Measurements from ENCODE around the gene SLC26A1.
"Not testable (repeated sequence)": the region's sequence is repeated elsewhere in the genome, so short reads cannot be mapped to it uniquely, and the experiment has no call there.

Gene SLC26A1

GRCh38 chr4:985123-985830 is 7.9 kb downstream of the SLC26A1 start:
- DNase-seq (ENCODE audit: low read depth in 1 of 2, low spot score in 1 of 2), result peak; percentile 52 to 72

GRCh38 chr4:984336-985054 is 8.7 kb downstream of the SLC26A1 start:
- DNase-seq (ENCODE audit: low read depth in 1 of 2, low spot score in 1 of 2), result no peak

- DNase-seq (ENCODE audit: low read depth in 1 of 2, low spot score in 1 of 2), result no peak
Measured at GRCh38 chr4:982814-983213, 10.4 kb downstream of the SLC26A1 start.

GRCh38 chr4:982291-982690 is 10.9 kb downstream of the SLC26A1 start:
- no peak for DNase-seq (ENCODE audit: low read depth in 1 of 2, low spot score in 1 of 2)

- DNase-seq (ENCODE audit: low read depth in 1 of 2, low spot score in 1 of 2), result no peak
Measured at GRCh38 chr4:978957-979701, 14.1 kb downstream of the SLC26A1 start.

GRCh38 chr4:976016-976415 is 17.2 kb downstream of the SLC26A1 start:
- DNase-seq (ENCODE audit: low read depth in 1 of 2, low spot score in 1 of 2), result not testable (repeated sequence)

- DNase-seq (ENCODE audit: low read depth in 1 of 2, low spot score in 1 of 2), result no peak
Measured at GRCh38 chr4:974668-975067, 18.5 kb downstream of the SLC26A1 start.

- peak; percentile 84 to 85 for DNase-seq (ENCODE audit: low read depth in 1 of 2, low spot score in 1 of 2)
Measured at GRCh38 chr4:973431-974397, 19.5 kb downstream of the SLC26A1 start, which contains the start of gene DGKQ. Gene DGKQ, minus strand, starts transcription at chr4:973569. Its CDS starts 87 bp downstream, at chr4:973482.

GRCh38 chr4:972651-973424 is 20.4 kb downstream of the SLC26A1 start:
- peak; percentile 35 to 44 for DNase-seq (ENCODE audit: low read depth in 1 of 2, low spot score in 1 of 2)

GRCh38 chr4:971666-972500 is 21.3 kb downstream of the SLC26A1 start:
- DNase-seq (ENCODE audit: low read depth in 1 of 2, low spot score in 1 of 2), result no peak

GRCh38 chr4:970854-971520 is 22.2 kb downstream of the SLC26A1 start:
- no peak for DNase-seq (ENCODE audit: low read depth in 1 of 2, low spot score in 1 of 2)

- no peak for DNase-seq (ENCODE audit: low read depth in 1 of 2, low spot score in 1 of 2)
Measured at GRCh38 chr4:970046-970745, 23.0 kb downstream of the SLC26A1 start.

GRCh38 chr4:968621-969394 is 24.4 kb downstream of the SLC26A1 start:
- no peak for DNase-seq (ENCODE audit: low read depth in 1 of 2, low spot score in 1 of 2)

- DNase-seq (ENCODE audit: low read depth in 1 of 2, low spot score in 1 of 2), result no peak
Measured at GRCh38 chr4:968221-968620, 25.0 kb downstream of the SLC26A1 start.

GRCh38 chr4:967113-968104 is 25.8 kb downstream of the SLC26A1 start:
- no peak for DNase-seq (ENCODE audit: low read depth in 1 of 2, low spot score in 1 of 2)

Data from stimulated activated CD4-positive, alpha-beta T cell treated with anti-CD3 and anti-CD28 coated beads, Interleukin-15, amount 100 ng/mL, for 1 hour (primary cell).